ENCODE results near the gene FERMT2.

DNA sequence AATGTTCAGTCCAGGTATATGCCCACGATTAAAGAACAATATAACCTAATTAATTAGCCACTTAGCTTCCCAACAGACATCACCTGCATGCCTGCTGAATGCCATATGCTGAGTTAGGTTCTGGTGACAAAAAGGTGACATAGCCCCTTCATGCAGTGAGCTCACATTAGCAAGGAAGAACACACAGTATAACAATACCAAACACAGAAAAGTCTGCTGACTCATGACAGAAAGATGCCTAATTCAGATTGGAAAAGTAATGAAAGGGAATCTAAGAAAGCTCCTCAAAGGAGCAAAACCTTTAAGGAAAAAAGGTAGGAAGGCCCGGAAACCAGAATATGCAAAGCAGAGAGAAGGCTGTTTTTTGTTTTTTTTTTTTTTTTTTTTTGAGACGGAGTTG is 59.0 kb downstream of the FERMT2 start:
- TF ChIP-seq, protein P1, sequence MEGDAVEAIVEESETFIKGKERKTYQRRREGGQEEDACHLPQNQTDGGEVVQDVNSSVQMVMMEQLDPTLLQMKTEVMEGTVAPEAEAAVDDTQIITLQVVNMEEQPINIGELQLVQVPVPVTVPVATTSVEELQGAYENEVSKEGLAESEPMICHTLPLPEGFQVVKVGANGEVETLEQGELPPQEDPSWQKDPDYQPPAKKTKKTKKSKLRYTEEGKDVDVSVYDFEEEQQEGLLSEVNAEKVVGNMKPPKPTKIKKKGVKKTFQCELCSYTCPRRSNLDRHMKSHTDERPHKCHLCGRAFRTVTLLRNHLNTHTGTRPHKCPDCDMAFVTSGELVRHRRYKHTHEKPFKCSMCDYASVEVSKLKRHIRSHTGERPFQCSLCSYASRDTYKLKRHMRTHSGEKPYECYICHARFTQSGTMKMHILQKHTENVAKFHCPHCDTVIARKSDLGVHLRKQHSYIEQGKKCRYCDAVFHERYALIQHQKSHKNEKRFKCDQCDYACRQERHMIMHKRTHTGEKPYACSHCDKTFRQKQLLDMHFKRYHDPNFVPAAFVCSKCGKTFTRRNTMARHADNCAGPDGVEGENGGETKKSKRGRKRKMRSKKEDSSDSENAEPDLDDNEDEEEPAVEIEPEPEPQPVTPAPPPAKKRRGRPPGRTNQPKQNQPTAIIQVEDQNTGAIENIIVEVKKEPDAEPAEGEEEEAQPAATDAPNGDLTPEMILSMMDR (conservative IDR thresholded peaks at IDR 0.05; ENCODE audit: low read length): no peak
- no peak for TF ChIP-seq EZH2phosphoT487 (IDR thresholded peaks at IDR 0.05; ENCODE audit: borderline replicate concordance)
